CD4-positive, alpha-beta T cell treated with Interleukin-15 for 1 hour (primary cell): ENCODE results near the gene INO80E.
"Not testable (repeated sequence)": the region's sequence is repeated elsewhere in the genome, so short reads cannot be mapped to it uniquely, and the experiment has no call there.

Experiments
- DNase-seq: peaks from one replicate; pipeline ENCODE4 v3.0.0-alpha.2; 2020

Gene INO80E

GRCh38 chr16:30010844-30011713, 15.0 kb downstream of the INO80E start, which contains the start of gene DOC2A:
Gene DOC2A, minus strand, starts transcription at chr16:30011027. Its CDS starts 805 bp downstream, at chr16:30010222.
- no peak for DNase-seq

GRCh38 chr16:30011714-30012504, 15.9 kb downstream of the INO80E start:
- no peak for DNase-seq

GRCh38 chr16:30012598-30012997, 16.6 kb downstream of the INO80E start:
- DNase-seq, result not testable (repeated sequence)

DNA sequence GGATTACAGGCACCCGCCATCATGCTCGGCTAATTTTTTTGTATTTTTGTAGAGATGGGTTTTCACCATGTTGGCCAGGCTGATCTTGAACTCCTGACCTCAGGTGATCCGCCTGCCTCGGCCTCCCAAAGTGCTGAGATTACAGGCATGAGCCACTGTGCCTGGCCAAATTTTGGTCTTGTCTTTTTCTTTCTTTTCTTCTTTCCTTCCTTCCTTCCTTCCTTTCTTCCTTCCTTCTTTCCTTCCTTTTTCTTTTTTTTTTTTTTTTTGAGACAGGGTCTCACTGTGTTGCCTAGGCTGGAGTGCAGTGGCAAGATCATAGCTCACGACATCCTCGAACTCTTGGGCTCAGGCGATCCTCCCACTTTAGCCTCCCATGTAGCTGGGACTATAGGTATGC, 19.4 kb downstream of the INO80E start:
- not testable (repeated sequence) for DNase-seq

DNA sequence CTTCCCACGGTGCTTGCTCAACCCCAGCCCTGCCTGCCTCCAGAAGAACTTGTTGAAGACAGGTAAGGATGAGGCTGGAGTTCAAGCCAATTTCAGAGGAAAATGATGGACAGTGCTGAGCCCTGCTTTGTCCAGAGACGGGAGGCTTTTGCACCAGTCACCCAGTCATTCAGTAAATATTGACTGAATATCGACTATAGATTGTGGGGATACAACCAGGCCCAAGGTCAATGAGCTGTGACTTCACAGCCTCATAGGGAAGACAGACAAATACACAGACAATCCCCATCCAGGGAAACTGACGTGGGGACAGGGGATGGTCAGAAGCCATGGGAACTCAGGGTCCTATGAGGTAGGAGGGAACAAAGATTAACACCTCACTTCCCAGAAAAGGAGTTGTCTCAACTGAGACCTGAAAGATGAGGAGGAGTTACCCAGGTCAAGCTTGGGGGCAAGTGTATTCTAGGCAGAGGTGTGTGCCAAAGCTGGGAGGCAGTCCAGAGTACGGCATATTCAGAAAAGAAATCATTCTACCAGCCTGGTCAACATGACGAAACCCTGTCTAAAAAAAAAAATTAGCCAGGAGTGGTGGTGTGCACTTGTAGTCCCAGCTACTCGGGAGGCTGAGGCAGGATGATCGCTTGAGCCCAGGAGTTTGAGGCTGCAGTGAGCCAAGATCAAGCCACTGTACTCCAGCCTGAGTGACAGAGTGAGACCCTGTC, 20.7 kb downstream of the INO80E start:
- DNase-seq, result no peak

- DNase-seq, result no peak
Measured at GRCh38 chr16:30017277-30017656, 21.2 kb downstream of the INO80E start.

DNA sequence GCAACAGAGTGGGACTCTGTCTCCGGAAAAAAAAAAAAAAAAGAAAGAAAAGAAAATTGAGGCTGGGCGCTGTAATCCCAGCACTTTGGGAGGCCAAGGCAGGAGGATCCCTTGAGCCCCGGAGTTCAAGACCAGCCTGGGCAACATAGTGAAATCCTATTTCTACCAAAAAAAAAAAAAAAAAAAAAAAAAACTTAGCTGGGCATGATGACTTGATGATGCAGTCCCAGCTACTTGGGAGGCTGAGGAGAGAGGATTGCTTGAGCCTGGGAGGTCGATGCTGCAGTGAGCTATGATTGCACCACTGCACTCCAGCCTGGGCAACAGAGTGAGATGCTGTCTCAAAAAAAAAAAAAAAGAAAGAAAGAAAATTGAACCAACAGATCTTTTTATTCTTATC, 21.9 kb downstream of the INO80E start:
- not testable (repeated sequence) for DNase-seq

DNA sequence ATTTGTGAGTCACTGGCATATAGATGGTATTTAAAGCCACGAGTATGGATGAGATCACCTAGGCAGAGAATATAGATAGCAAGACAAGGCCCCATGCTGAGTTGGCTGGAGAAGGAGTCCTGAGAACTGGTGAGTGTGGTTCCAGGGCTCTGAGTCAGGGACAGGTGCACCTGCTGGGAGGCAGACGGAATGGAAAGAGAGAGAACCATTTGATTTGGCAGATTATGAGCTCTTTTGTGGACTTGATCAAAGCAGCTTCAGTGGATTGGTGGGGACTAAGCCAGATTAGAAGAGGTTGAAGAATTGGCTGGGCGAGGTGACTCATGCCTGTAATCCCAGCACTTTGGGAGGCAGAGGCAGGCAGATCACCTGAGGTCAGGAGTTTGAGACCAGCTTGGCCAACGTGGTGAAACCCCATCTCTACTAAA, 22.7 kb downstream of the INO80E start:
- DNase-seq, result no peak

GRCh38 chr16:30022887-30023286, 26.8 kb downstream of the INO80E start, which contains the start of gene C16orf92:
Gene C16orf92, plus strand, starts transcription at chr16:30023198. Its CDS starts 143 bp downstream, at chr16:30023341.
- DNase-seq, result no peak

DNA sequence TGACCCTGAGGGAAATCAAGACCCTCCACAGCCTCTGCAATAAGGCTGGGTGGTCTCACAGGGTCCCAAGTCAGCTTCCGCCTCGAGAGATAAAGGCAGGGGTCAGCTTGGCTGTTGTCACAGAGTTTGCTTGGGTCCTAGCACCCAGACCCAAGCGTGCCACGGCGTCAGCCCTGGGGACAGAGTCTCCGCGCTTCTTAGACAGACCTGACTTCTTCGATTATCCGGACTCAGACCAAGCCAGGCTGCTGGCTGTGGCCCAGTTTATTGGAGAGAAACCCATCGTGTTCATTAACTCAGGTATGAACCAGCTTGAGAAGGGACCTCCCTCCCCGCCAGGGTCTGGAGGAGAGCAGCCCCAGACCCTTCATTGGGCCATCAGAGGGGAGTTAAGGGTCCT, 27.5 kb downstream of the INO80E start:
- DNase-seq, result no peak

- DNase-seq, result no peak
Measured at GRCh38 chr16:30024451-30024850, 28.4 kb downstream of the INO80E start.

DNA sequence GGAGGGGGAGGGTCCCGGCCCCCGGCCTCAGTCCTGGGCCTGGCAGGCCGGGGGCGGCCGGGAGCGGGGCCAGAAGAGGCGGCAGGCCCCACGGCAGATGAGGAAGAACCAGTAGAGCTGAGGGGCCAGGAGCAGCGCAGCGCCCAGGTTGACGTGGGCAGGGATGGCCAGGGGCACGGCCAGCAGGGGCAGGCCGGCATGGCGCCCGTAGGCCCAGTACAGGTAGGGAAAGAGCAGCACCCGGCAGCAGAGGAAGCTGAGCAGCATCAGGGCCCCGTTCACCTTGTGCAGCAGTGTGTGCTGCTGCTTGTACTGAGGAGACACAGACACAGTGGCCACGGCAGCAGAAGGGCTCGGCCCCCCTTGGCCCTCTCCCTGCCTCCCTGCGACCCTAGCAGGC, 29.1 kb downstream of the INO80E start:
- DNase-seq, result no peak

DNA sequence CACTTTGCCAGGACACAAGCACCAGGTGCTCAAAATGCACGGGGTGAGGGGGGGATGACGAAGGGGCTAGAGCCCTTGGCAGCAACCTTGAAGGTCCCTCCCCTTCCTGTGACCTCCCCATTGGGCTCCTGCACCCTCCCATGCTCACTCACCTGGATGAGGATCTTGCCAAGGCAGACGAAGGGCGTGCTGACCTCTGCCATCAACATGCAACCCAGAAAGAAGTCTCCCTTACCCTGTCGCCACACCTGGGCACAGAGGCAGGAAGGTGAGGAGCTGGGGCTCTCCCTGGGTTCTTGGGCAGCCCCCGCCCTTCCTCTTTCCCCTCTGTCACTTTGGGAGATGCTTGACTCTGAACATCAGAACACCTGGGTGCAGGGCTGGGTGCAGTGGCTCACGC, 29.5 kb downstream of the INO80E start:
- no peak for DNase-seq

GRCh38 chr16:30026449-30026848, 30.4 kb downstream of the INO80E start:
- no peak for DNase-seq

DNA sequence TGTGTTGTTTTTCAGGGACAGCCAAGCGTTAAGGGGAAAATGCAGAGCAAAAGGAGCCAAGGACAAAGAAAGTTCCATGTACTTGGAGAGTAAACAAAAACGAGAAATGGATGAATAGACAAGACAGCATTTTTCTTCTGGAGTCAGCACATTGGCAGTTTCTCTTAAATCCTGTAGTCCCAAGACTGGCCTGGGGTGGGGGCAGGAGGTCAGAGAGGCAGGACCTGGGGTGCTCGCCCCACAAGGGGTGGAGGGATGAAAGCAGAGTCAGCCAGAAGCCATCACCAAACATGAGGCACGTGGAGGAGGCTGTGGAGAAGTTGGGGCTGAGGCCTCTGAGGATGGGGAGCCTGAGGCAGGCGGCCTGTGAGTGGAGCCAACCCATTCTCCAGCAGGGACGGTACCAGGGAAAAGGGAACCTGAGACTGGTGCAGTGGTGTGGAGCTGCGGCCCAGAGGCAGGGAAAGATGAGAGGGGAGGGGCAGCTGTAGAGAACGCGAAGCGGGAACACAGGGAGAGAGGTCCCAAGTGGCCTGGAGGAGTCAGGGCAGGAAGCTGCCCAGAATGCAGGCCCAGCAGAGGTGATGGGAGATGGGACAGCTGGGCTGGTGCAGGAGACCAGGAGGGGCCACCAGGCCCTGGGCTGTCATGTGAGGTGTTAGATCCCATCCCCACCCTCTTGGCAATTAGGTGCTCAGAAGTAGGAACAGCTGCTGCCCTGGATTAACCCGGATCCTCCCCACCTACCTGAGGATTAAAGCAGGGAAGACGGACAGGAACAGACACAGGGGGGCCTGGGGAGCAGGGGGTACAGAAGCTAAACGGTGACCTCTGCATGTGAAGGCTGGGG, 31.8 kb downstream of the INO80E start:
- DNase-seq, result no peak

DNA sequence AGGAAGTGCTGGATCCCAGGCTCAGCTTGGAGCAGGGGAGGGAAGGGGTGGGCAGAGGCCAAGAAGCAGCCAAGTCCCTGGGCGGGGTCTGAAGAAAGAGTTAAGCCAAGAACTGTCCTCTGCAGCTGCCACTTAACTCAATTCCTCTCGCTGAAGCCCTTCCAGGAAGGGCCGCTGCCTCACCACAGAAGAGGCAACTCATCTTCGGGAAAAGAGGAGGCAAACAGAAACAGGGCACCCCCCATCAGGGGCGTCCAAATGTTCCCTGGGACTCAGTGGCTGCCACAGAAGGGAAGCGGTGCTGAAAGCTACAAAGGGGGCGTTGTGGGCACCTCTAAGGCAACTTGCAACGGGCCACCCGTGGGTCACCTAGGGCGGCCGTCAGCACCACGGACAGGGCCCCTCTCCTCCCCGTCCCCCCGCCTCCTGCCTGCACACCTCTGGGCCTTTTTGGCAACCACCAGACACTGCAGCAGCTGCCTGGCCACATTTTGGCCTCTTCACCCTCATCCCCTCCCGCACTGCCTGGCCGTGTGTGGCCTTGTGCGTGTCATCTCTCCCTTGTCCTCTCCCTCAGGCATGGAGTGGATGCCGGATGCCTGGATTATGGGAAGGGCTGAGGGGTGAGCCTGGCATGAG, 32.5 kb downstream of the INO80E start:
- no peak for DNase-seq

- no peak for DNase-seq
Measured at GRCh38 chr16:30030011-30030685, 34.1 kb downstream of the INO80E start.

DNA sequence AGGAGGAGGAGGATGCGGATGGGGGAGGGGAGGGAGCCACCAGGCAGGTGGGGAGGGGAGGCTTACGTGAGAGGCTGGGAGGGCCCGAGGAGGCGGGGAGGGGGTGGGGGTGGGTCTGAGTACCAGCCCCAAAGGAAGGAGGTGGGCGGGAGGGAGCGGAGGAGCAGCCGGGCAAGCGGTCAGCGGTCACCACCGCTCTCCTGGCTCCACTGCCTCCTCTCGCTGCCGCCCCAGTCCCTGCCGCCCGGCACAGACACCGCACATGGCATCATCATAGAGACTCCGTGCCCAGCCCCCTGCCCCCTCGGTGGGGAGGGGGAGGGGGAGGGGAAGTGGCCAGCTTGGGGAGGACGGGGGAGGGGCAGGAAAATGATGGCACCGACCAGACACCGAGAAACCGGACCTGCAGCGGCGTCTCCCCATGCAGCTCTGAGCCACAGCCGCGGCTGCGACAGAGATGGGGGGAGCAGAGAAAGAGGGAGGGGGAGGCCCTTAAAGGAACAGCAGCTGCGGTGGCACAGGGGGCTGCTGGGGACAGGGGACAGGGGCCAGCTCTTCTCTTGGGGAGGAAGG, 34.9 kb downstream of the INO80E start, which contains the start of gene TLCD3B:
Gene TLCD3B (minus strand): TSS at position 431 of the 573 bp plus-strand sequence. CDS start 744 bp downstream, outside the sequence.
- DNase-seq, result no peak

GRCh38 chr16:30031477-30031918, 35.5 kb downstream of the INO80E start:
- DNase-seq, result no peak

DNA sequence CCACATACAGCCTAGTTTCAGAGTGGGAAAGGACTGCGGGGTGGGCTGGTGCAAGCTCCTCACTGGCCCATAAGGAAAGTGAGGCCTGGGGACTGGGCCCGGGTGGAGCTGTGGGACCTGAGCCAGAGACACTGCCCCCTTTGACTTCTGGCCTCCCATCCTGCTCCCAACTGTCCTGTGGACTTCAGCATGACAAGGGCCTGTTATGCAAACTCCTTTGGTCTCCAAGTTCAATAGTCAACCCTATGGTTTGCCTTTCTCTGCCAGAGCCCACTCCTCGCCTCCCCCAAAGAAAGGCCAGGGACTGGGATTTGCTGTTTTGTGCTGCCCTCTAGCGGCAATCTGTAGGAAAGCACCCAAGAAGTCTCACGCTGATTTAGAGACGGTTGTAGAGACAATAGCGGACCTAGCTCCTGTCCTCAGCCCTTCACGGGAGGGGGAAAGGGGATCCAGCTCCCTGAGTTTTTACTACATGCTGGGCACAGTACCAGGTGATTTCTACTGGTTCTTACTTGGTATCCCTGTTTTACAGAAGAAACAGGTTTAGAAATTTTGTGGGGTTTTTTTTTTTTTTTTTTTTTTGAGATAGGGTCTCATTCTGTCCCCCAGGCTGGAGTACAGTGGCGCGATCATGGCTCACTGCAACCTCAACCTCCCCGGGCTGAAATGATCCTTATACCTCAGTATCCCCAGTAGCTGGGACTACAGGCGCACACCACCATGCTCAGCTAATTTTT, 36.2 kb downstream of the INO80E start:
- DNase-seq, result peak; percentile 59
